Spleen (tissue), 7 donors: ENCODE measurements around the gene TIAM1.

Experiments
- POLR2A ChIP-seq, 3 donors: fragments of 450-650 bp; IDR thresholded peaks; one replicate each; pipeline ENCODE4 v1.5.1; 2017; ENCODE audit warnings: antibody characterized with exemption in 3 of 3, mild to moderate bottlenecking in 1 of 3
- POLR2AphosphoS5 ChIP-seq, 3 donors: sonication (generic); formaldehyde crosslinking; IDR thresholded peaks; one replicate each; pipeline ENCODE4 v1.5.1; 2017; ENCODE audit warnings: antibody characterized with exemption in 3 of 3
- TF ChIP-seq, protein P1 (sequence below), 11 experiments: fragments of 200-600 bp in 7 of 11; fragments of 450-650 bp in 4 of 11; sonication (generic) in 4 of 11; IDR thresholded peaks in 8 of 11; conservative IDR thresholded peaks in 3 of 11; 1 replicate in 7 of 11; 2 replicates in 4 of 11; pipeline versions ENCODE4 v1.4.0 to v1.8.0; 2016 to 2021; ENCODE audit warnings: antibody characterized with exemption in 11 of 11, inconsistent platforms in 4 of 11, mild to moderate bottlenecking in 1 of 11
- donor health status: DM: no; HTN: no; CAD: no; lungs with moderate emphysema.
- donor health status: DM: no; HTN: no; CAD: no.
- donor health status: DM: no; HTN: no; CAD: no.

- TF ChIP-seq, protein P1, sequence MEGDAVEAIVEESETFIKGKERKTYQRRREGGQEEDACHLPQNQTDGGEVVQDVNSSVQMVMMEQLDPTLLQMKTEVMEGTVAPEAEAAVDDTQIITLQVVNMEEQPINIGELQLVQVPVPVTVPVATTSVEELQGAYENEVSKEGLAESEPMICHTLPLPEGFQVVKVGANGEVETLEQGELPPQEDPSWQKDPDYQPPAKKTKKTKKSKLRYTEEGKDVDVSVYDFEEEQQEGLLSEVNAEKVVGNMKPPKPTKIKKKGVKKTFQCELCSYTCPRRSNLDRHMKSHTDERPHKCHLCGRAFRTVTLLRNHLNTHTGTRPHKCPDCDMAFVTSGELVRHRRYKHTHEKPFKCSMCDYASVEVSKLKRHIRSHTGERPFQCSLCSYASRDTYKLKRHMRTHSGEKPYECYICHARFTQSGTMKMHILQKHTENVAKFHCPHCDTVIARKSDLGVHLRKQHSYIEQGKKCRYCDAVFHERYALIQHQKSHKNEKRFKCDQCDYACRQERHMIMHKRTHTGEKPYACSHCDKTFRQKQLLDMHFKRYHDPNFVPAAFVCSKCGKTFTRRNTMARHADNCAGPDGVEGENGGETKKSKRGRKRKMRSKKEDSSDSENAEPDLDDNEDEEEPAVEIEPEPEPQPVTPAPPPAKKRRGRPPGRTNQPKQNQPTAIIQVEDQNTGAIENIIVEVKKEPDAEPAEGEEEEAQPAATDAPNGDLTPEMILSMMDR (IDR thresholded peaks at IDR 0.05 in 8 of 11, conservative IDR thresholded peaks at IDR 0.05 in 3 of 11), result no peak
- TF ChIP-seq POLR2A (IDR thresholded peaks at IDR 0.05) (no peak), POLR2AphosphoS5 (IDR thresholded peaks at IDR 0.05) (no peak)
Measured at GRCh38 chr21:31367801-31368200, 23.7 kb upstream of the TIAM1 start.
